IMR-90 (cell line): Measurements from ENCODE around the gene INSR. TPM values are rescaled to one million over a fixed set of nuclear protein-coding genes. Genes with fewer than 3 reads are reported as not detected.
"Not testable (repeated sequence)": the region's sequence is repeated elsewhere in the genome, so short reads cannot be mapped to it uniquely, and the experiment has no call there.

Source experiments
- ATAC-seq: fragments of 200-7000 bp; cut with Tn5 transposase; 2 replicates; pipeline ENCODE4 v1.9.1; 2020; ENCODE audit warnings: low read depth, mild to moderate bottlenecking, moderate library complexity
- BruUV-seq: library from RNA; stranded (reverse); fragments of 400-500 nt; replicated peaks from 2 replicates; lab custom pipeline; 2021; lab: Mats Ljungman, UMichigan
- CTCF ChIA-PET: fragments of 300-600 bp; formaldehyde crosslinking; extraction: SDS; loops from one replicate; lab custom pipeline; 2021; ENCODE audit warnings: antibody characterized with exemption; lab: Yijun Ruan, JAX
- POLR2A ChIA-PET: fragments of 300-600 bp; sonication (Branson Sonifier 250); formaldehyde crosslinking; loops from one replicate; lab custom pipeline; 2022; ENCODE audit warnings: antibody characterized with exemption; ENCODE audit not compliant: unreplicated experiment; lab: Charles Lee
- DNase-seq: peaks from one replicate; pipeline ENCODE4 v3.0.0; 2013
- H2AFZ ChIP-seq: replicated peaks from 2 replicates; pipeline ENCODE3; 2013; ENCODE audit warnings: low read length, mild to moderate bottlenecking; ENCODE audit not compliant: poor library complexity
- H2AK5ac ChIP-seq: 2 replicates; pipeline ENCODE4 v1.6.1; 2013; ENCODE audit warnings: low read depth, low read length, inconsistent platforms
- H2AK9ac ChIP-seq: replicated peaks from 2 replicates; pipeline ENCODE3; 2013; ENCODE audit warnings: mild to moderate bottlenecking, low read depth, low read length, moderate library complexity; ENCODE audit not compliant: poor library complexity
- H2BK120ac ChIP-seq: 2 replicates; pipeline ENCODE4 v1.6.1; 2013; ENCODE audit warnings: low read depth, low read length, inconsistent platforms
- H2BK15ac ChIP-seq: 3 replicates; pipeline ENCODE4 v1.6.1; 2013; ENCODE audit warnings: low read depth, low read length, inconsistent platforms
- H2BK20ac ChIP-seq: 2 replicates; pipeline ENCODE4 v1.6.1; 2013; ENCODE audit warnings: low read depth, mild to moderate bottlenecking, inconsistent platforms, low read length, moderate library complexity
- H2BK5ac ChIP-seq: 2 replicates; pipeline ENCODE4 v1.6.1; 2013; ENCODE audit warnings: mild to moderate bottlenecking, low read depth, low read length, inconsistent platforms; ENCODE audit not compliant: poor library complexity, severe bottlenecking
- H3K14ac ChIP-seq: replicated peaks from 2 replicates; pipeline ENCODE4 v1.6.1; 2013; ENCODE audit warnings: low read depth, low read length, inconsistent platforms
- H3K18ac ChIP-seq: 2 replicates; pipeline ENCODE4 v1.6.1; 2013; ENCODE audit warnings: low read depth, low read length, control low read depth
- H3K23ac ChIP-seq: 2 replicates; pipeline ENCODE4 v1.6.1; 2013; ENCODE audit warnings: low read depth, low read length, inconsistent platforms
- H3K27ac ChIP-seq: 2 replicates; pipeline ENCODE4 v1.5.1; 2013; ENCODE audit warnings: mild to moderate bottlenecking, control low read depth, low read length; ENCODE audit not compliant: insufficient read depth
- H3K27me3 ChIP-seq: 2 replicates; pipeline ENCODE4 v1.6.1; 2013; ENCODE audit warnings: low read length; ENCODE audit not compliant: control insufficient read depth, insufficient read depth
- H3K36me3 ChIP-seq: 2 replicates; pipeline ENCODE4 v1.6.1; 2013; ENCODE audit warnings: low read length, mixed read lengths; ENCODE audit not compliant: control insufficient read depth, insufficient read depth
- H3K4ac ChIP-seq: 2 replicates; pipeline ENCODE4 v1.6.1; 2013; ENCODE audit warnings: low read depth, low read length, inconsistent platforms
- H3K4me1 ChIP-seq: 2 replicates; pipeline ENCODE4 v1.6.1; 2013; ENCODE audit warnings: low read length, mixed read lengths; ENCODE audit not compliant: control insufficient read depth, insufficient read depth
- H3K4me2 ChIP-seq: 2 replicates; pipeline ENCODE4 v1.6.1; 2013; ENCODE audit warnings: low read depth, mild to moderate bottlenecking, control low read depth, low read length, moderate library complexity
- H3K4me3 ChIP-seq: 2 replicates; pipeline ENCODE4 v1.5.1; 2013; ENCODE audit warnings: low read depth, mild to moderate bottlenecking, control low read depth, low read length, moderate library complexity; ENCODE audit not compliant: insufficient read depth
- H3K56ac ChIP-seq: 2 replicates; pipeline ENCODE4 v1.6.1; 2013; ENCODE audit warnings: low read length, inconsistent platforms; ENCODE audit not compliant: insufficient read depth; ENCODE audit errors: extremely low read depth
- H3K79me1 ChIP-seq, 2 experiments: 2 replicates each; pipeline ENCODE4 v1.6.1; 2013; ENCODE audit warnings: low read length in 2 of 2, inconsistent platforms in 1 of 2, low read depth in 1 of 2
- H3K9ac ChIP-seq: 2 replicates; pipeline ENCODE4 v1.6.1; 2013; ENCODE audit warnings: low read depth, low read length, control low read depth
- H3K9me1 ChIP-seq: 2 replicates; pipeline ENCODE4 v1.6.1; 2013; ENCODE audit warnings: low read length, inconsistent platforms; ENCODE audit not compliant: insufficient read depth
- H3K9me3 ChIP-seq: 2 replicates; pipeline ENCODE4 v1.6.1; 2013; ENCODE audit warnings: low read length; ENCODE audit not compliant: control insufficient read depth, insufficient read depth
- H4K20me1 ChIP-seq: 2 replicates; pipeline ENCODE4 v1.6.1; 2013; ENCODE audit warnings: low read length, inconsistent platforms; ENCODE audit not compliant: insufficient read depth
- H4K5ac ChIP-seq: 2 replicates; pipeline ENCODE4 v1.6.1; 2013; ENCODE audit warnings: mild to moderate bottlenecking, low read depth, low read length, control low read depth
- H4K8ac ChIP-seq, 2 experiments: 2 replicates each; pipeline ENCODE4 v1.6.1; 2013; ENCODE audit warnings: low read depth in 2 of 2, low read length in 2 of 2, control low read depth in 1 of 2, inconsistent platforms in 1 of 2
- H4K91ac ChIP-seq: 2 replicates; pipeline ENCODE4 v1.6.1; 2013; ENCODE audit warnings: low read depth, low read length, inconsistent platforms; ENCODE audit not compliant: insufficient read depth
- WGBS, 2 experiments: methylation state at CpG; one replicate each; pipeline versions ENCODE4 v1.1.5 to v1.1.7; 2013; ENCODE audit warnings: missing lambda C conversion rate in 2 of 2; ENCODE audit not compliant: insufficient read length in 1 of 2; ENCODE audit errors: extremely low coverage in 2 of 2; 5-methylcytosine and 5-hydroxymethylcytosine counted together
- dilution Hi-C: fragments of 300-500 bp; cut with HindIII; formaldehyde crosslinking; loops from one replicate; pipeline ENCODE4 v1.14.3; 2018; ENCODE audit warnings: low sequenced_read_pairs; ENCODE audit not compliant: unreplicated experiment
- in situ Hi-C: fragments of 300-500 bp; cut with MboI; formaldehyde crosslinking; loops from 3 replicates; pipeline ENCODE4 v1.14.3; 2019; ENCODE audit warnings: low sequenced_read_pairs, inconsistent platforms, mixed read lengths
- intact Hi-C: fragments of 100-400 bp; cut with micrococcal nuclease; formaldehyde crosslinking; loops from 2 replicates; pipeline ENCODE4 v1.10.0; 2022
- polyA plus RNA-seq, 3 experiments: library from polyadenylated mRNA; depleted of rRNA; stranded (reverse); fragments of >200 nt; gene quantifications; 2 replicates each; pipeline ENCODE4 v1.2.3, GENCODE V29; 2012; ENCODE audit warnings: low replicate concordance in 1 of 3
- total RNA-seq: library from RNA; depleted of rRNA; stranded (reverse); fragments of >200 nt; gene quantifications from 2 replicates; pipeline ENCODE4 v1.2.3, GENCODE V29; 2012

INSR gene
- total and polyA plus RNA-seq, 2 of the 4 experiments (the other 2 are of a cell fraction), result 2.8 to 7.9 TPM

- H3K36me3 ChIP-seq, H3K23ac ChIP-seq, H3K4me1 ChIP-seq, dilution Hi-C loops, H2AK5ac ChIP-seq, H2BK120ac ChIP-seq, H3K9me3 ChIP-seq, H4K91ac ChIP-seq, H4K8ac ChIP-seq, in situ Hi-C loops, H2AFZ ChIP-seq, H3K4ac ChIP-seq, H3K27ac ChIP-seq, H3K14ac ChIP-seq, H3K27me3 ChIP-seq, H4K20me1 ChIP-seq, H3K4me3 ChIP-seq, H4K5ac ChIP-seq, H3K18ac ChIP-seq, H3K9me1 ChIP-seq, H2AK9ac ChIP-seq, H3K56ac ChIP-seq, H3K79me1 ChIP-seq, H2BK15ac ChIP-seq, H3K4me2 ChIP-seq, POLR2A ChIA-PET, ATAC-seq, H2BK20ac ChIP-seq, BruUV-seq, H2BK5ac ChIP-seq, DNase-seq, H3K9ac ChIP-seq: not testable (repeated sequence)
- WGBS, 2 experiments, result no CpG with 5 or more reads among the region's 10 CpGs
- intact Hi-C loops, result loop anchor here (5.0 kb wide), 1 partner anchor 50 kb away; no protein-coding TSS in a partner anchor
- CTCF ChIA-PET, result interaction anchor here (0.6 to 0.7 kb wide), 3 partner anchors 30 to 78 kb away, joined by 3 to 9 read pairs (median 3); no protein-coding TSS in a partner anchor
Measured at GRCh38 chr19:7147119-7147675, 147.0 kb downstream of the INSR start.

- CTCF ChIA-PET, result interaction anchor here (1.6 kb wide), 1 partner anchor 7 kb away, joined by 4 read pairs; no protein-coding TSS in a partner anchor
- H3K27me3 ChIP-seq, H3K23ac ChIP-seq, POLR2A ChIA-PET, H3K9ac ChIP-seq, H3K56ac ChIP-seq, H4K20me1 ChIP-seq, H3K4me3 ChIP-seq, in situ Hi-C loops, H2BK20ac ChIP-seq, H2BK5ac ChIP-seq, H4K5ac ChIP-seq, H2BK15ac ChIP-seq, H3K9me3 ChIP-seq, H3K27ac ChIP-seq, H3K4ac ChIP-seq, H3K18ac ChIP-seq, DNase-seq, H3K79me1 ChIP-seq, H2AFZ ChIP-seq, H3K9me1 ChIP-seq, H3K4me1 ChIP-seq, H3K4me2 ChIP-seq, ATAC-seq, H2AK5ac ChIP-seq, H2AK9ac ChIP-seq, H4K91ac ChIP-seq, BruUV-seq, H2BK120ac ChIP-seq, dilution Hi-C loops, H4K8ac ChIP-seq, H3K14ac ChIP-seq: not testable (repeated sequence)
- peaks cover 12% of the 10 kb centered on the region for H3K36me3 ChIP-seq
- intact Hi-C loops, result loop anchor here (5.0 kb wide), 1 partner anchor 51 kb away; no protein-coding TSS in a partner anchor
- no CpG with 5 or more reads among the region's 5 CpGs for WGBS, 2 experiments
Measured at GRCh38 chr19:7146086-7146485, 148.1 kb downstream of the INSR start.
